ENCODE data around the gene CDC73.
"Not testable (repeated sequence)": the region's sequence is repeated elsewhere in the genome, so short reads cannot be mapped to it uniquely, and the experiment has no call there.

The CDC73 gene

DNA sequence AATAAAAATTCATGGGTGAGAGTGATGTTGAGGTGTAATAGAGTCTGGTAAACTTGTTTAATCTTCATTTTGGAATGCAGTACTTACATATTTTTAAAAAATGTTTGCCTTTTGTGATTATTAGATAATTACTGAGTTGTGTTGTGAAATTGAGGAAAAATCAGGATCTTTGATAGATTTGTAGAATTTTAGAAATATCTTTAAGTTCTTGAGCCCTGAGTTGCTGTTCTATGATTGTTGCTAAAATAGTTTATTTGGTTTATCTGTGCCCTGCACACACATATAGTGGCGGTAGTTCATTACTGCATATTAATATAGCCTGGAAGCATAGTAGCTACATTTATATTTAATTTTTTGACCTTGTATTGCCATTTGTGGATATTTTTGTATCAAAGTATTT, 62.9 kb downstream of the CDC73 start:
- Histone ChIP-seq H4K20me1 (ENCODE audit: insufficient read depth, low read length) (peaks cover 28% of the 10 kb centered on the region; the same call in 1 of the 2 replicates), H3K27me3 (ENCODE audit: low read depth, low read length) (no peaks in the 10 kb centered on the region), H3K4me3 (ENCODE audit: low read length) (no peak overlapping the region)

GRCh38 chr1:193185211-193185610, 63.4 kb downstream of the CDC73 start:
- Histone ChIP-seq H4K20me1 (ENCODE audit: insufficient read depth, low read length) (peaks cover 28% of the 10 kb centered on the region; the same call in 1 of the 2 replicates), H3K79me2 (ENCODE audit: low read length) (peaks cover 35% of the 10 kb centered on the region), H3K9me3 (ENCODE audit: insufficient read depth, low read length) (no peaks in the 10 kb centered on the region), H3K27me3 (ENCODE audit: low read depth, low read length) (no peaks in the 10 kb centered on the region), H3K4me2 (ENCODE audit: low read length) (no peak overlapping the region), H3K9ac (ENCODE audit: low read length) (no peak overlapping the region), H3K27ac (ENCODE audit: low read length) (no peak overlapping the region), H2AFZ (ENCODE audit: low read depth, low read length) (no peak overlapping the region), H3K4me1 (ENCODE audit: low read length) (peaks cover 15% of the 10 kb centered on the region), H3K36me3 (replicated peaks; ENCODE audit: low read depth, low read length) (no peaks in the 10 kb centered on the region), H3K4me3 (ENCODE audit: low read length) (no peak overlapping the region)
- TF ChIP-seq EZH2phosphoT487 (IDR thresholded peaks at IDR 0.05; ENCODE audit: low read depth), result no peak

More for the DNA sequence above, 62.9 kb downstream of the CDC73 start:
- no peak for TF ChIP-seq EZH2phosphoT487 (IDR thresholded peaks at IDR 0.05; ENCODE audit: low read depth)
- no peak for TF ChIP-seq CTCF (IDR thresholded peaks at IDR 0.05; ENCODE audit: low read depth, low read length)
- Histone ChIP-seq H3K4me1 (ENCODE audit: low read length) (peaks cover 15% of the 10 kb centered on the region), H3K9ac (ENCODE audit: low read length) (no peak overlapping the region), H3K4me2 (ENCODE audit: low read length) (no peak overlapping the region), H3K9me3 (ENCODE audit: insufficient read depth, low read length) (no peaks in the 10 kb centered on the region), H3K79me2 (ENCODE audit: low read length) (peaks cover 33% of the 10 kb centered on the region), H3K36me3 (replicated peaks; ENCODE audit: low read depth, low read length) (no peaks in the 10 kb centered on the region), H3K27ac (ENCODE audit: low read length) (no peak overlapping the region), H2AFZ (ENCODE audit: low read depth, low read length) (no peak overlapping the region)

- Histone ChIP-seq H3K27ac (ENCODE audit: low read length) (no peak within 1 kb of the TSS; the same call in 1 of the 2 replicates), H3K27me3 (ENCODE audit: low read depth, low read length) (no peaks in the 10 kb centered on the region), H3K9ac (ENCODE audit: low read length) (no peak within 1 kb of the TSS), H3K9me3 (ENCODE audit: insufficient read depth, low read length) (no peaks in the 10 kb centered on the region), H3K79me2 (ENCODE audit: low read length) (peaks cover 40% of the 10 kb centered on the region), H2AFZ (ENCODE audit: low read depth, low read length) (no peak within 1 kb of the TSS), H3K36me3 (replicated peaks; ENCODE audit: low read depth, low read length) (no peaks in the 10 kb centered on the region), H3K4me1 (ENCODE audit: low read length) (peaks cover 15% of the 10 kb centered on the region), H3K4me3 (ENCODE audit: low read length) (peak within 1 kb of the TSS; percentile 8; the same call in 1 of the 2 replicates), H3K4me2 (ENCODE audit: low read length) (peak within 1 kb of the TSS; percentile 49), H4K20me1 (ENCODE audit: insufficient read depth, low read length) (peaks cover 31% of the 10 kb centered on the region; the same call in 1 of the 2 replicates)
- TF ChIP-seq EZH2phosphoT487 (IDR thresholded peaks at IDR 0.05; ENCODE audit: low read depth) (no peak), CTCF (IDR thresholded peaks at IDR 0.05; ENCODE audit: low read depth, low read length) (no peak)
Observed at GRCh38 chr1:193185901-193186731, 64.3 kb downstream of the CDC73 start, which contains the start of gene B3GALT2. Gene B3GALT2 (minus strand): TSS chr1:193186613. CDS start chr1:193181562, 5,051 bp downstream.

GRCh38 chr1:193187114-193187513, 65.3 kb downstream of the CDC73 start:
- Histone ChIP-seq H3K27me3 (ENCODE audit: low read depth, low read length) (no peaks in the 10 kb centered on the region), H3K9me3 (ENCODE audit: insufficient read depth, low read length) (peaks cover 1% of the 10 kb centered on the region; the same call in 1 of the 2 replicates), H3K9ac (ENCODE audit: low read length) (no peak overlapping the region), H3K36me3 (replicated peaks; ENCODE audit: low read depth, low read length) (peaks cover 2% of the 10 kb centered on the region), H3K4me2 (ENCODE audit: low read length) (peak overlapping the region; percentile 49; the same call in 1 of the 2 replicates), H3K4me1 (ENCODE audit: low read length) (peaks cover 15% of the 10 kb centered on the region), H3K4me3 (ENCODE audit: low read length) (no peak overlapping the region), H3K27ac (ENCODE audit: low read length) (no peak overlapping the region), H2AFZ (ENCODE audit: low read depth, low read length) (no peak overlapping the region), H4K20me1 (ENCODE audit: insufficient read depth, low read length) (peaks cover 28% of the 10 kb centered on the region; the same call in 1 of the 2 replicates), H3K79me2 (ENCODE audit: low read length) (peaks cover 40% of the 10 kb centered on the region)
- TF ChIP-seq EZH2phosphoT487 (IDR thresholded peaks at IDR 0.05; ENCODE audit: low read depth), result no peak
- no peak for TF ChIP-seq CTCF (IDR thresholded peaks at IDR 0.05; ENCODE audit: low read depth, low read length)

- not testable (repeated sequence) for H3K4me3 ChIP-seq (ENCODE audit: low read length); H3K27me3 ChIP-seq (ENCODE audit: low read depth, low read length); H3K27ac ChIP-seq (ENCODE audit: low read length); H3K9ac ChIP-seq (ENCODE audit: low read length); H2AFZ ChIP-seq (ENCODE audit: low read depth, low read length); H3K4me2 ChIP-seq (ENCODE audit: low read length)
- Histone ChIP-seq H3K9me3 (ENCODE audit: insufficient read depth, low read length) (peaks cover 12% of the 10 kb centered on the region; the same call in 1 of the 2 replicates), H4K20me1 (ENCODE audit: insufficient read depth, low read length) (peaks cover 18% of the 10 kb centered on the region; the same call in 1 of the 2 replicates), H3K79me2 (ENCODE audit: low read length) (peaks cover 44% of the 10 kb centered on the region), H3K36me3 (replicated peaks; ENCODE audit: low read depth, low read length) (peaks cover 17% of the 10 kb centered on the region), H3K4me1 (ENCODE audit: low read length) (peaks cover 15% of the 10 kb centered on the region)
Observed at GRCh38 chr1:193188915-193189314, 67.1 kb downstream of the CDC73 start.

Measured in OCI-LY3 (cell line).